ENCODE data around the gene ZNF343.
"Not testable (repeated sequence)": the region's sequence is repeated elsewhere in the genome, so short reads cannot be mapped to it uniquely, and the experiment has no call there.

The ZNF343 gene

GRCh38 chr20:2508631-2509467 is at the start of gene ZNF343:
Gene ZNF343 (minus strand): TSS chr20:2508915. CDS start chr20:2493895, 15,020 bp downstream.
- peak; percentile 94 for DNase-seq

GRCh38 chr20:2557873-2558580 is 49.3 kb upstream of the ZNF343 start:
- DNase-seq = no peak

GRCh38 chr20:2545594-2545993 is 36.9 kb upstream of the ZNF343 start:
- DNase-seq = no peak

- DNase-seq = no peak
Measured at GRCh38 chr20:2544211-2544610, 35.5 kb upstream of the ZNF343 start.

- DNase-seq = no peak
Measured at GRCh38 chr20:2542361-2542760, 33.6 kb upstream of the ZNF343 start.

GRCh38 chr20:2541940-2542339 is 33.2 kb upstream of the ZNF343 start:
- DNase-seq = no peak

GRCh38 chr20:2538931-2539720 is 30.4 kb upstream of the ZNF343 start:
- DNase-seq = no peak

- no peak for DNase-seq
Measured at GRCh38 chr20:2538356-2538755, 29.6 kb upstream of the ZNF343 start.

- no peak for DNase-seq
Measured at GRCh38 chr20:2537101-2537500, 28.4 kb upstream of the ZNF343 start.

GRCh38 chr20:2536560-2536986 is 27.9 kb upstream of the ZNF343 start, which contains the start of gene TMC2:
Gene TMC2 (plus strand): TSS chr20:2536573. CDS start chr20:2536622, 49 bp downstream.
- DNase-seq = no peak

GRCh38 chr20:2535711-2536559 is 27.2 kb upstream of the ZNF343 start:
- no peak for DNase-seq

- DNase-seq = no peak
Measured at GRCh38 chr20:2533118-2533517, 24.4 kb upstream of the ZNF343 start.

GRCh38 chr20:2528671-2529271 is 20.1 kb upstream of the ZNF343 start:
- DNase-seq = no peak

- no peak for DNase-seq
Measured at GRCh38 chr20:2527762-2528161, 19.0 kb upstream of the ZNF343 start.

- DNase-seq = not testable (repeated sequence)
Measured at GRCh38 chr20:2526218-2526583, 17.5 kb upstream of the ZNF343 start.

- peak; percentile 82 for DNase-seq
Measured at GRCh38 chr20:2524709-2525506, 16.2 kb upstream of the ZNF343 start.

GRCh38 chr20:2523919-2524708 is 15.4 kb upstream of the ZNF343 start:
- DNase-seq = peak; percentile 95

GRCh38 chr20:2522826-2523429 is 14.2 kb upstream of the ZNF343 start:
- DNase-seq = not testable (repeated sequence)

Data from right forelimb (tissue), 1 donor.